HepG2 (cell line): ENCODE data around the gene TOP2A. TPM values are rescaled to one million over a fixed set of nuclear protein-coding genes. Genes with fewer than 3 reads are reported as not detected.
A peak's percentile ranks its signal among the peaks of the same experiment; 100 is the strongest.

Experiments
- ATF7-NPFF ChIP-seq: sonication (generic); formaldehyde crosslinking; IDR thresholded peaks from 2 replicates; pipeline ENCODE4 v1.8.1; 2023; ENCODE audit warnings: mild to moderate bottlenecking, low read depth, missing genetic modification reagents, moderate library complexity
- CTCF ChIP-seq: sonication (generic); formaldehyde crosslinking; IDR thresholded peaks from 2 replicates; pipeline ENCODE4 v1.5.0; 2020; ENCODE audit warnings: mild to moderate bottlenecking, missing genetic modification reagents, moderate library complexity
- ELF3 ChIP-seq: IDR thresholded peaks from 2 replicates; pipeline ENCODE4 v1.6.1; 2016; ENCODE audit warnings: missing genetic modification reagents, missing compliant biosample characterization
- FOXC1 ChIP-seq: sonication (generic); formaldehyde crosslinking; IDR thresholded peaks from 2 replicates; pipeline ENCODE4 v1.8.0; 2022; ENCODE audit warnings: mild to moderate bottlenecking, missing genetic modification reagents, borderline replicate concordance
- GLI4 ChIP-seq: sonication (generic); formaldehyde crosslinking; IDR thresholded peaks from 2 replicates; pipeline ENCODE4 v1.5.1; 2020; ENCODE audit warnings: missing genetic modification reagents, mild to moderate bottlenecking, moderate library complexity, borderline replicate concordance
- HNRNPL ChIP-seq: fragments of 200-400 bp; formaldehyde crosslinking; IDR thresholded peaks from 2 replicates; pipeline ENCODE4 v1.6.1; 2017; ENCODE audit warnings: mild to moderate bottlenecking, low read depth, low read length
- HOMEZ ChIP-seq: IDR thresholded peaks from 2 replicates; pipeline ENCODE4 v1.6.1; 2016; ENCODE audit warnings: low read depth
- MEF2D ChIP-seq: sonication (generic); formaldehyde crosslinking; IDR thresholded peaks from 2 replicates; pipeline ENCODE4 v1.5.1; 2020; ENCODE audit warnings: mild to moderate bottlenecking, missing genetic modification reagents
- MTERF4 ChIP-seq: sonication (generic); formaldehyde crosslinking; IDR thresholded peaks from 2 replicates; pipeline ENCODE4 v1.8.0; 2023; ENCODE audit warnings: mild to moderate bottlenecking, missing genetic modification reagents
- NPAS2 ChIP-seq: sonication (generic); formaldehyde crosslinking; IDR thresholded peaks from 2 replicates; pipeline ENCODE4 v1.8.0; 2022; ENCODE audit warnings: mild to moderate bottlenecking, missing genetic modification reagents, borderline replicate concordance
- PPARG ChIP-seq: conservative IDR thresholded peaks from 2 replicates; pipeline ENCODE4 v1.6.1; 2016; ENCODE audit warnings: missing biosample characterization, missing genetic modification reagents
- RFXANK ChIP-seq: IDR thresholded peaks from 2 replicates; pipeline ENCODE4 v1.6.1; 2016
- TAF15 ChIP-seq: fragments of 200-400 bp; formaldehyde crosslinking; IDR thresholded peaks from one replicate; pipeline ENCODE4 v1.6.1; 2018; ENCODE audit warnings: mild to moderate bottlenecking, low read depth, low read length; ENCODE audit not compliant: poor library complexity, severe bottlenecking
- TCF7 ChIP-seq: sonication (generic); IDR thresholded peaks from 2 replicates; pipeline ENCODE4 v1.6.1; 2016; ENCODE audit warnings: antibody characterized with exemption, low read depth
- ZFP37 ChIP-seq: sonication (generic); formaldehyde crosslinking; IDR thresholded peaks from 2 replicates; pipeline ENCODE4 v1.4.0; 2020; ENCODE audit warnings: missing genetic modification reagents, borderline replicate concordance
- ZNF138 ChIP-seq: sonication (generic); formaldehyde crosslinking; IDR thresholded peaks from 2 replicates; pipeline ENCODE4 v1.5.0; 2020; ENCODE audit warnings: mild to moderate bottlenecking, low read depth, missing genetic modification reagents
- ZNF274 ChIP-seq: sonication (generic); formaldehyde crosslinking; IDR thresholded peaks from 2 replicates; pipeline ENCODE4 v1.5.1; 2020; ENCODE audit warnings: mild to moderate bottlenecking, missing genetic modification reagents
- ZNF296 ChIP-seq: sonication (generic); formaldehyde crosslinking; conservative IDR thresholded peaks from 2 replicates; pipeline ENCODE4 v1.5.0; 2020; ENCODE audit warnings: mild to moderate bottlenecking, missing genetic modification reagents
- ZNF331 ChIP-seq: sonication (generic); formaldehyde crosslinking; IDR thresholded peaks from 2 replicates; pipeline ENCODE4 v1.4.0; 2020; ENCODE audit warnings: missing genetic modification reagents
- ZNF362 ChIP-seq: sonication (generic); formaldehyde crosslinking; IDR thresholded peaks from 2 replicates; pipeline ENCODE4 v1.4.0; 2020; ENCODE audit warnings: missing genetic modification reagents, mild to moderate bottlenecking, borderline replicate concordance
- ZNF567 ChIP-seq: sonication (generic); formaldehyde crosslinking; IDR thresholded peaks from 2 replicates; pipeline ENCODE4 v1.8.1; 2023; ENCODE audit warnings: mild to moderate bottlenecking, missing genetic modification reagents, borderline replicate concordance
- ZNF569 ChIP-seq: sonication (generic); formaldehyde crosslinking; IDR thresholded peaks from 2 replicates; pipeline ENCODE4 v1.5.0; 2020; ENCODE audit warnings: mild to moderate bottlenecking, missing genetic modification reagents, moderate library complexity, borderline replicate concordance
- ZNF740 ChIP-seq: sonication (generic); formaldehyde crosslinking; IDR thresholded peaks from 2 replicates; pipeline ENCODE4 v1.4.0; 2020; ENCODE audit warnings: missing genetic modification reagents
- ZNF891 ChIP-seq: sonication (generic); formaldehyde crosslinking; IDR thresholded peaks from 2 replicates; pipeline ENCODE4 v1.5.0; 2020; ENCODE audit warnings: mild to moderate bottlenecking, missing genetic modification reagents
- polyA plus RNA-seq, 8 experiments: library from polyadenylated mRNA; depleted of rRNA in 3 of 8; stranded (reverse) in 7 of 8; unstranded in 1 of 8; fragments of >200 nt; fragmentation: Illumina TruSeq in 4 of 8; extraction: Trizol in 4 of 8; gene quantifications; 2 replicates each; pipeline versions ENCODE4 v1.2.1 to v1.2.3, GENCODE V29; 2011 to 2016; ENCODE audit warnings: low read depth in 4 of 8, missing spikeins in 1 of 8, mixed read lengths in 1 of 8; ENCODE audit not compliant: insufficient read depth in 1 of 8
- total RNA-seq, 5 experiments: library from RNA; depleted of rRNA; stranded (reverse); fragments of >200 nt; fragmentation: Illumina TruSeq; extraction: Trizol; gene quantifications; 2 replicates each; pipeline ENCODE4 v1.2.3, GENCODE V29; 2016; ENCODE audit warnings: low read depth in 1 of 5

TOP2A gene
- total and polyA plus RNA-seq, 2 of the 13 experiments (the other 11 are each of a cell fraction or from before 2014, with no cell fraction given) = 108 to 327 TPM

- TF ChIP-seq ZFP37 (no peak), ZNF362 (no peak), TCF7 (no peak), MEF2D (no peak), ZNF891 (CRISPR knock-in tag) (peak; percentile 79; the same call in 1 of the 2 replicates), ZNF274 (CRISPR knock-in tag) (peak; percentile 89), ZNF567 (CRISPR knock-in tag) (peak; percentile 64; the same call in 1 of the 2 replicates), MTERF4 (CRISPR knock-in tag) (no peak), CTCF (CRISPR knock-in tag) (peak; percentile 92), GLI4 (CRISPR knock-in tag) (no peak), FOXC1 (CRISPR knock-in tag) (no peak; the same call in 1 of the 2 replicates), ZNF296 (CRISPR knock-in tag) (no peak), ELF3 (CRISPR knock-in tag) (peak; percentile 61; the same call in 1 of the 2 replicates), ZNF740 (CRISPR knock-in tag) (peak; percentile 86), HOMEZ (no peak), ZNF331 (CRISPR knock-in tag) (peak; percentile 67; the same call in 1 of the 2 replicates), HNRNPL (peak; percentile 72), ATF7-NPFF (peak; percentile 88; the same call in 1 of the 2 replicates), TAF15 (peak; percentile 4), PPARG (CRISPR knock-in tag) (peak; percentile 30; the same call in 1 of the 2 replicates), ZNF138 (CRISPR knock-in tag) (0 out of 2 replicates have a peak, but pooled peaks have one; percentile 35), NPAS2 (no peak), ZNF569 (CRISPR knock-in tag) (no peak), RFXANK (CRISPR knock-in tag) (no peak)
Observed at GRCh38 chr17:40443196-40443987, 25.7 kb upstream of the TOP2A start, which contains the start of gene IGFBP4 (continued).
